ENCODE results near the gene CDH13. TPM values are rescaled to one million over a fixed set of nuclear protein-coding genes. Genes with fewer than 3 reads are reported as not detected.

Gene CDH13
- total and polyA plus RNA-seq, 2 of the 8 experiments (the other 6 are each of a cell fraction or from before 2014, with no cell fraction given) = 2.3 to 2.4 TPM

GRCh38 chr16:83403761-83404160 is 777.0 kb downstream of the CDH13 start:
- no peaks in the 10 kb centered on the region for H3K23me2 ChIP-seq (ENCODE audit: low read depth, low read length)
- no peak overlapping the region for H2AFZ ChIP-seq (ENCODE audit: low read length)

More at GRCh38 chr16:83403761-83404160, 777.0 kb downstream of the CDH13 start:
- no peaks in the 10 kb centered on the region for H3K36me3 ChIP-seq (ENCODE audit: control insufficient read depth in 2 of 4, insufficient read depth in 4 of 4, low read length in 3 of 4)
- ChIA-PET CTCF (ENCODE audit: partially characterized antibody) (interaction anchor here (0.6 to 3.1 kb wide), 4 partner anchors 13 to 94 kb away, joined by 3 to 22 read pairs (median 6); no protein-coding TSS in a partner anchor), POLR2A (ENCODE audit: partially characterized antibody) (no interaction called here)
- TF ChIP-seq EP300 (IDR thresholded peaks at IDR 0.05; ENCODE audit: borderline replicate concordance in 1 of 2, low read depth in 2 of 2, low read length in 2 of 2) = no peak
- no peak for TF ChIP-seq SP2 (IDR thresholded peaks at IDR 0.05; ENCODE audit: low read length)
- no peak for TF ChIP-seq PHF8 (conservative IDR thresholded peaks at IDR 0.05; ENCODE audit: low read depth, low read length)
- TF ChIP-seq NANOG (IDR thresholded peaks at IDR 0.05; ENCODE audit: insufficient read depth, low read depth, low read length, poor library complexity, severe bottlenecking) = no peak
- no peak for TF ChIP-seq RBBP5 (IDR thresholded peaks at IDR 0.05; ENCODE audit: borderline replicate concordance, low read depth, low read length)
- TF ChIP-seq, protein P1, sequence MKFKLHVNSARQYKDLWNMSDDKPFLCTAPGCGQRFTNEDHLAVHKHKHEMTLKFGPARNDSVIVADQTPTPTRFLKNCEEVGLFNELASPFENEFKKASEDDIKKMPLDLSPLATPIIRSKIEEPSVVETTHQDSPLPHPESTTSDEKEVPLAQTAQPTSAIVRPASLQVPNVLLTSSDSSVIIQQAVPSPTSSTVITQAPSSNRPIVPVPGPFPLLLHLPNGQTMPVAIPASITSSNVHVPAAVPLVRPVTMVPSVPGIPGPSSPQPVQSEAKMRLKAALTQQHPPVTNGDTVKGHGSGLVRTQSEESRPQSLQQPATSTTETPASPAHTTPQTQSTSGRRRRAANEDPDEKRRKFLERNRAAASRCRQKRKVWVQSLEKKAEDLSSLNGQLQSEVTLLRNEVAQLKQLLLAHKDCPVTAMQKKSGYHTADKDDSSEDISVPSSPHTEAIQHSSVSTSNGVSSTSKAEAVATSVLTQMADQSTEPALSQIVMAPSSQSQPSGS (IDR thresholded peaks at IDR 0.05; ENCODE audit: low read length) = no peak
- no peak for TF ChIP-seq SIN3A (conservative IDR thresholded peaks at IDR 0.05 in 1 of 2, IDR thresholded peaks at IDR 0.05 in 1 of 2; ENCODE audit: low read depth in 1 of 2, low read length in 2 of 2)
- TF ChIP-seq KDM4A (IDR thresholded peaks at IDR 0.05; ENCODE audit: low read depth, low read length, severe bottlenecking) = no peak
- TF ChIP-seq CTBP2 (IDR thresholded peaks at IDR 0.05; ENCODE audit: borderline replicate concordance, insufficient read depth, insufficient read length, low read length) = no peak
- TF ChIP-seq POU5F1 (IDR thresholded peaks at IDR 0.05; ENCODE audit: low read depth, low read length) = no peak
- no peak for TF ChIP-seq RFX5 (IDR thresholded peaks at IDR 0.05; ENCODE audit: borderline replicate concordance, low read depth, low read length)
- H2AK5ac ChIP-seq (ENCODE audit: low read depth, low read length) = no peak overlapping the region
- no peak overlapping the region for H3K27ac ChIP-seq (ENCODE audit: low read depth, low read length)
- no peaks in the 10 kb centered on the region for H3K79me1 ChIP-seq (ENCODE audit: low read depth, low read length)
- no peak overlapping the region for H2BK15ac ChIP-seq (ENCODE audit: low read length)
- H2BK20ac ChIP-seq (ENCODE audit: low read length) = no peak overlapping the region
- no peak overlapping the region for H3K4ac ChIP-seq (replicated peaks; ENCODE audit: insufficient read length, low read depth, low read length)
- no peaks in the 10 kb centered on the region for H3K79me2 ChIP-seq (ENCODE audit: control insufficient read depth in 1 of 2, insufficient read depth in 2 of 2, low read length in 2 of 2)
- no peak overlapping the region for H3K14ac ChIP-seq (ENCODE audit: insufficient read length)
- FAIRE-seq = no peak
- no peak overlapping the region for H4K8ac ChIP-seq (ENCODE audit: extremely low read depth, insufficient read depth, low read length)
- H3K4me3 ChIP-seq (ENCODE audit: extremely low read depth in 1 of 4, insufficient read depth in 2 of 4, low read depth in 3 of 4, low read length in 4 of 4) = no peak overlapping the region
- H3K4me2 ChIP-seq (ENCODE audit: insufficient read depth in 1 of 2, low read depth in 2 of 2, low read length in 2 of 2) = no peak overlapping the region
- H3K4me1 ChIP-seq (replicated peaks in 1 of 4; ENCODE audit: control insufficient read depth in 3 of 4, insufficient read depth in 4 of 4, low read length in 3 of 4) = no peaks in the 10 kb centered on the region
- no peak overlapping the region for H3K18ac ChIP-seq (ENCODE audit: extremely low read depth, low read length)
- DNase-seq (ENCODE audit: low read depth in 1 of 2, low spot score in 2 of 2) = no peak
- no peak overlapping the region for H3K9ac ChIP-seq (replicated peaks in 1 of 4; ENCODE audit: extremely low read depth in 1 of 4, low read depth in 3 of 4, low read length in 3 of 4)
- no peak overlapping the region for H4K5ac ChIP-seq (ENCODE audit: insufficient read length, low read depth, low read length)
- H2BK120ac ChIP-seq (replicated peaks; ENCODE audit: low read depth, low read length) = no peak overlapping the region
- WGBS, 2 experiments (ENCODE audit: extremely low coverage in 1 of 2, insufficient coverage in 1 of 2, insufficient read length in 1 of 2, insufficient replicate concordance in 2 of 2, low coverage in 1 of 2, low lambda C conversion rate in 2 of 2, missing lambda C conversion rate in 1 of 2) = 92% methylated on average over 2 of the region's 2 CpGs; no CpG with 5 or more reads in 1 of the 2 experiments
- H4K20me1 ChIP-seq (replicated peaks in 1 of 2; ENCODE audit: control insufficient read depth in 1 of 2, insufficient read depth in 2 of 2, low read length in 2 of 2) = no peaks in the 10 kb centered on the region
- H3K27me3 ChIP-seq (replicated peaks in 1 of 4; ENCODE audit: control insufficient read depth in 3 of 4, extremely low read depth in 1 of 4, insufficient read depth in 3 of 4, low read length in 3 of 4) = no peaks in the 10 kb centered on the region
- H2BK12ac ChIP-seq (ENCODE audit: low read depth, low read length) = no peak overlapping the region
- H4K91ac ChIP-seq (replicated peaks; ENCODE audit: insufficient read length, low read length) = no peak overlapping the region
- no peak overlapping the region for H2BK5ac ChIP-seq (ENCODE audit: low read depth, low read length)
- no peaks in the 10 kb centered on the region for H3K9me3 ChIP-seq (ENCODE audit: insufficient read depth in 2 of 2, low read depth in 1 of 2, low read length in 1 of 2)
- no peak overlapping the region for H3K23ac ChIP-seq (ENCODE audit: insufficient read length)
- H3K56ac ChIP-seq (replicated peaks; ENCODE audit: insufficient read length, low read depth, low read length) = no peak overlapping the region
